WI38 (cell line): Measurements from ENCODE around the gene ZNF438.

Source experiments
- H3K4me3 ChIP-seq: 2 replicates; pipeline ENCODE4 v1.5.1; 2011; ENCODE audit warnings: low read depth, mild to moderate bottlenecking, control low read depth, low read length
- TF ChIP-seq, protein P1 (sequence below): IDR thresholded peaks from 2 replicates; pipeline ENCODE4 v1.5.1; 2012; ENCODE audit warnings: low read depth, mild to moderate bottlenecking, control low read depth, low read length

Gene ZNF438

DNA sequence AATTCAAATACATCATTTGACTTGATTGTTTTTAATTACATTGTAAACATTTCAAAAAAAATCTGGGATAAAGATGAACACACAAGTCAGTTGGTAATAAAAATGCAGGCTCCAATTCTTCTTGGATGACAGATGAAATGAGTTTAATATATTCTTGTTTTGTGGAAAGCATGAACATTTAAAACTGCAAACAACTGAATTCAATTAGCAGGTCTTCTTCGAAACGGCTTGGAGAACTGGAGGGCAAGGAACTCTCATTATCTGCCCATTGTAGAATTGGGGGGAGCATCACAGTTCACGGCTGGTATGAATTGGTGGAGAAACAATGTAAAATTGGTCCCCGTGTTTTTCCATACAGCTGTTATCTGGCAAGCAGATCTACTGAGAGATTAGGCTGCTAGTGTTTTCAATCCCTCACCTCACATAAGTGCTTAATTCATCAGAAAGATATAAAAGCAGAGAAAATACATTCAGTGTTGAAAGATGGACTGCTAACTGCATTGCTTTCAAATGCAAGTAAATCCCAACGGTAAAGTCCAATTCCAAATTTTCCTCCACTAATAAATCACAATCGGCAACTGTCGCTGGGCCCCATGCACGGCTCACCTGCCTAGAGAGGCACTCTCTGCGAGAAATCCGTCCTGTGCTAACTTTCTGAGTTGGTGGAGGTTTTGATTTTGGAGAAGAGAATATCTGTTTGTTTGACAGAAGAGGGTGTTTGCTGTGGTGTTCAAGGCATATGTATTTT lies 199.5 kb downstream of the ZNF438 start:
- no peak overlapping the region for H3K4me3 ChIP-seq
- TF ChIP-seq, protein P1, sequence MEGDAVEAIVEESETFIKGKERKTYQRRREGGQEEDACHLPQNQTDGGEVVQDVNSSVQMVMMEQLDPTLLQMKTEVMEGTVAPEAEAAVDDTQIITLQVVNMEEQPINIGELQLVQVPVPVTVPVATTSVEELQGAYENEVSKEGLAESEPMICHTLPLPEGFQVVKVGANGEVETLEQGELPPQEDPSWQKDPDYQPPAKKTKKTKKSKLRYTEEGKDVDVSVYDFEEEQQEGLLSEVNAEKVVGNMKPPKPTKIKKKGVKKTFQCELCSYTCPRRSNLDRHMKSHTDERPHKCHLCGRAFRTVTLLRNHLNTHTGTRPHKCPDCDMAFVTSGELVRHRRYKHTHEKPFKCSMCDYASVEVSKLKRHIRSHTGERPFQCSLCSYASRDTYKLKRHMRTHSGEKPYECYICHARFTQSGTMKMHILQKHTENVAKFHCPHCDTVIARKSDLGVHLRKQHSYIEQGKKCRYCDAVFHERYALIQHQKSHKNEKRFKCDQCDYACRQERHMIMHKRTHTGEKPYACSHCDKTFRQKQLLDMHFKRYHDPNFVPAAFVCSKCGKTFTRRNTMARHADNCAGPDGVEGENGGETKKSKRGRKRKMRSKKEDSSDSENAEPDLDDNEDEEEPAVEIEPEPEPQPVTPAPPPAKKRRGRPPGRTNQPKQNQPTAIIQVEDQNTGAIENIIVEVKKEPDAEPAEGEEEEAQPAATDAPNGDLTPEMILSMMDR: no peak

DNA sequence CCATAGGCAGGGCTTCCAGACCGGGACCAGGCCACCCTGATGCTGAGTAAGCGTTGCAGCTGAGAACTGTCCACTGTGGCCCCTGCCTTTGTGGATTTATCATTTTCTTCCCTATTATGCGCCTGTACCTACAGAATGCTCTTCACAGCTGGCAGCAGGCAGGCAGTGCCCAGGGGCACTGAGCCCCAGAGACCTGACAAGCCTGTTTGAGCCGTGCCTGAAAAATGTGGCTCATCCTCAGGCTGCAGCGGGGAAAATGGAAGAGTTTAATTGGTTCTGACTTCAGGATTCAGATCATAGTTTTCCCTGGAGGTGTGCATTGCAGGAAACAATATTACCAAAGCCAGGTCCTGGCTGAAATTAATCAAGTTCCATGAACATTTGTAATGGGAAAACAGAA lies 200.2 kb downstream of the ZNF438 start:
- TF ChIP-seq, protein P1: no peak
- no peak overlapping the region for H3K4me3 ChIP-seq

DNA sequence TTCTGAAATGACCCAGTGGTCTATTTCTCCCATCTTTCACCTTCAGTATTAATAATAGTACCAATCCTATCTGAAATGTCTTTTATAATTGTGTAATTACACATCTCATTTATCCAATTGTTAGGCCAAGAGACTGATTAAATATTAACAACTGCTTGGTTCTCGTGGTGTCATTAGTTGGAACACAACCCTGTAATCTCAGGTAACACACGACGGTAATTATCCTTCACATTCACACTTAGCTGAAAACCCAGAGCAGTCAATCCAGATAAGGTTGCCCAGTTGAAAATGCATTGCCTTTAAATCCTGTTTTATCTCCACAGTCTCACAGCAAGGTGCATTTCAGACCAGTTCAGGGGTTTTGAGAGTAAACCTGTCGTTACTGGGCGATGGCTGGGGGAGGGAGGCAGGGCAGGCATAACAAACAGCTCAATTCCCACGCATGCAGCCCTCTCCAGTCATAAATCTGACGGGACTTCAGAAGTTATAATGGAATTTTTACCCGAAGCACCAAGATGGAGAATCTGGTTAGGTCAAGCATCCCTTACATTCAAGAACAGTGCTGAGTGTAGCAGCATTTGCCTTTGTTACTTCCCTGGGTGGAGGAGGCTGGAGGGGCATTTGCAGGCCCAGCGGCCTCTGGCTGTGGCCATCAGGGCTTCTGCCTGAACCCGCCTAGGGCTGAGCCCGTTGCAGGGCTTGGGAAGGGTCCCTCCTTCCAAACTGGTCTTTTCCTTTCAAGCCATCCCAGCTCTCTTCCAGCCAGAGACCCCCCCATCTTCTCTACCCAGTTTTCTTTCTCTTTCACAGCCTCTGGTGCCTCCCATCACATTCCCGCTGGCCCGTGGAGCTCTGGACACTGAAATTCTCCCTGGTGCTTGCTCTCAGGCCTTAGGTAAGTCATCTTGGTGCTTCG lies 201.1 kb downstream of the ZNF438 start:
- no peak overlapping the region for H3K4me3 ChIP-seq
- TF ChIP-seq, protein P1: no peak

DNA sequence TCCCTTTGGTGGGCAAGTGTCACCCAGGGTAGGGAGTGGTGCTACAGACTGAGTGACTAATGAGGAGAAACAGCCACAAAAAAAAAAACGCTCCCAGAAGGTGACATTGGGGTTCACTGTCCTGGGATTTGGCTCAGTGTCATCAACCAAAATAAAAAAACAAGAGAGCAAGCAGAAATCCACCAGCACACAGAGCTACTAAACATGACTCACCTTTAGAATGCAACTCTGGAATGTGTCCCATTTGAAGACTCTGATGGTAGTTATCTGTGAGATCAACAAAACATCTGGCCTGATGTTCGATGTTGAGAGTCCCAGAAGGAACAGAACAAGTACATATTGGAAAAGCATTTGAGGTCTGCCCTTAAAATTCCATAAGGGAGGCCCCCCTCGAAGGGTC lies 201.8 kb downstream of the ZNF438 start:
- TF ChIP-seq, protein P1: no peak
- no peak overlapping the region for H3K4me3 ChIP-seq

DNA sequence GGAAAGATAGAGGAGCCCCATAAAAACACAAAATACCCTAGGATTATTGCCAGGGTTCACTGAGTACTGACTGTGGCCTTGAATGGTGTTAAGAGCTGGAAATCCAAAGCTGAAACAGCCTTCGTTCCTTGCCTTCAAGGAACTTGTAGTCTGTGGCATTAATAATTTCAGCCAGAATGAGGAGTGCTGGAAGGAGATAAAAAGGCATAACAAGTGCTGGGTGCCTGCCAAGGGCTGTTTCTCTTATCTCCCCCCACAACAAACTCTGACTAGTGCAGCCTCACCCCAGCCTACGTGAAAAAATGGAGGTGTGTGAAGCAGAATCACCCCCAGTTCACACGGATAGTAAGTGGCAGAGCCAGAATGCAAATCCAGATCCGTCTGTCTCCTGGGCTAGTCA lies 203.0 kb downstream of the ZNF438 start:
- TF ChIP-seq, protein P1: no peak
- H3K4me3 ChIP-seq: no peak overlapping the region

DNA sequence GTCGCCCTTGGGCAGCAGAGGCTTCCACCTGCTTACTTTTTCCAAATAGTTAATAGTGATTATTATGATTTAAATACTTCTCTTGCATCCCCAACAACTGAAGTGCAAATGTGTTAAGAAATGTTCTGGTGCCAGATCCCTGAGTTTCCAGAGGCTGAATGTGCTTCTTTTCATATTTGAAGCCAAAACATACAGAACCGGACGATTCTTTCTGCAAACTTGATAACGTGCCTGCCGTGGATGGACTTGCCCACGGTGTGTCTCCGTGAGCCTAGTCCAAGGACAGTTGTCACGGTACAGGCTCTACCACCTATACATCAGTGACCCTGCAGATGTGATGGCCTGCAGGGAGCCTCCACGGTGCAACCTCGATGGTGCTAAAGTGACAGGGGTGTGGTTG lies 203.5 kb downstream of the ZNF438 start:
- TF ChIP-seq, protein P1: no peak
- H3K4me3 ChIP-seq: no peak overlapping the region
